ENCODE results near the gene PLCB4.

The PLCB4 gene

GRCh38 chr20:9412309-9412708, 343.4 kb downstream of the PLCB4 start:
- TF ChIP-seq CTCF (IDR thresholded peaks at IDR 0.05; ENCODE audit: borderline replicate concordance, control extremely low read depth, extremely low read depth, insufficient read depth, missing control alignments): no peak
- DNase-seq (ENCODE audit: low spot score): no peak
- in situ Hi-C loops (cut with MboI; ENCODE audit: low sequenced_read_pairs, unreplicated experiment): no loop called here

- no peak for DNase-seq (ENCODE audit: low spot score)
- TF ChIP-seq CTCF (IDR thresholded peaks at IDR 0.05; ENCODE audit: borderline replicate concordance, control extremely low read depth, extremely low read depth, insufficient read depth, missing control alignments): no peak
- in situ Hi-C loops (cut with MboI; ENCODE audit: low sequenced_read_pairs, unreplicated experiment): no loop called here
Measured at GRCh38 chr20:9413001-9413400, 344.1 kb downstream of the PLCB4 start.

GRCh38 chr20:9415426-9415825, 346.5 kb downstream of the PLCB4 start:
- DNase-seq (ENCODE audit: low spot score): no peak
- no peak for TF ChIP-seq CTCF (IDR thresholded peaks at IDR 0.05; ENCODE audit: borderline replicate concordance, control extremely low read depth, extremely low read depth, insufficient read depth, missing control alignments)
- in situ Hi-C loops (cut with MboI; ENCODE audit: low sequenced_read_pairs, unreplicated experiment): no loop called here

GRCh38 chr20:9416421-9416820, 347.5 kb downstream of the PLCB4 start:
- TF ChIP-seq CTCF (IDR thresholded peaks at IDR 0.05; ENCODE audit: borderline replicate concordance, control extremely low read depth, extremely low read depth, insufficient read depth, missing control alignments): no peak
- in situ Hi-C loops (cut with MboI; ENCODE audit: low sequenced_read_pairs, unreplicated experiment): no loop called here
- DNase-seq (ENCODE audit: low spot score): no peak

GRCh38 chr20:9417665-9418064, 348.8 kb downstream of the PLCB4 start:
- no peak for TF ChIP-seq CTCF (IDR thresholded peaks at IDR 0.05; ENCODE audit: borderline replicate concordance, control extremely low read depth, extremely low read depth, insufficient read depth, missing control alignments)
- DNase-seq (ENCODE audit: low spot score): no peak
- in situ Hi-C loops (cut with MboI; ENCODE audit: low sequenced_read_pairs, unreplicated experiment): no loop called here

- no peak for TF ChIP-seq CTCF (IDR thresholded peaks at IDR 0.05; ENCODE audit: borderline replicate concordance, control extremely low read depth, extremely low read depth, insufficient read depth, missing control alignments)
- no peak for DNase-seq (ENCODE audit: low spot score)
- in situ Hi-C loops (cut with MboI; ENCODE audit: low sequenced_read_pairs, unreplicated experiment): no loop called here
Measured at GRCh38 chr20:9422321-9423057, 353.6 kb downstream of the PLCB4 start.
